Smooth muscle cell (in vitro differentiated cells): ENCODE measurements around the gene GALNT12. TPM values are rescaled to one million over a fixed set of nuclear protein-coding genes. Genes with fewer than 3 reads are reported as not detected.

Experiments used
- DNase-seq: peaks from one replicate; lab custom pipeline; 2025; ENCODE audit not compliant: unreplicated experiment; lab: John Stamatoyannopoulos, UW
- H2AFZ ChIP-seq: fragments of 200-600 bp; sonication (generic); 2 replicates; pipeline ENCODE4 v1.6.0; 2016; ENCODE audit warnings: antibody characterized with exemption, low read depth, mild to moderate bottlenecking
- H3F3A ChIP-seq: fragments of 200-600 bp; sonication (generic); 2 replicates; pipeline ENCODE4 v1.6.0; 2017; ENCODE audit warnings: antibody characterized with exemption, low read depth
- H3K27ac ChIP-seq: fragments of 200-600 bp; sonication (generic); 2 replicates; pipeline ENCODE4 v1.5.1; 2016; ENCODE audit warnings: low read depth, mild to moderate bottlenecking
- H3K27me3 ChIP-seq: fragments of 200-600 bp; sonication (generic); 2 replicates; pipeline ENCODE4 v1.6.1; 2016; ENCODE audit warnings: low read depth, mild to moderate bottlenecking
- H3K36me3 ChIP-seq: fragments of 200-600 bp; sonication (generic); 2 replicates; pipeline ENCODE4 v1.5.1; 2016; ENCODE audit warnings: low read depth
- H3K4me1 ChIP-seq: fragments of 200-600 bp; sonication (generic); 2 replicates; pipeline ENCODE4 v1.5.1; 2016; ENCODE audit warnings: low read depth
- H3K4me2 ChIP-seq: fragments of 200-600 bp; sonication (generic); 2 replicates; pipeline ENCODE4 v1.6.0; 2016; ENCODE audit warnings: mild to moderate bottlenecking
- H3K4me3 ChIP-seq: fragments of 200-600 bp; sonication (generic); 2 replicates; pipeline ENCODE4 v1.5.1; 2016; ENCODE audit warnings: mild to moderate bottlenecking
- H3K79me2 ChIP-seq: fragments of 200-600 bp; sonication (generic); 2 replicates; pipeline ENCODE4 v1.6.0; 2016; ENCODE audit warnings: low read depth, mild to moderate bottlenecking
- H3K9ac ChIP-seq: fragments of 200-600 bp; sonication (generic); 2 replicates; pipeline ENCODE4 v1.6.0; 2016; ENCODE audit warnings: low read depth
- H3K9me3 ChIP-seq: fragments of 200-600 bp; sonication (generic); replicated peaks from 2 replicates; pipeline ENCODE4 v1.5.1; 2016; ENCODE audit warnings: low read depth
- H4K20me1 ChIP-seq: fragments of 200-600 bp; sonication (generic); 2 replicates; pipeline ENCODE4 v1.6.0; 2016; ENCODE audit warnings: low read depth
- CTCF ChIP-seq: fragments of 200-600 bp; sonication (generic); IDR thresholded peaks from 2 replicates; pipeline ENCODE4 v1.5.1; 2017; ENCODE audit warnings: borderline replicate concordance, mild to moderate bottlenecking, antibody characterized with exemption; ENCODE audit not compliant: insufficient read depth, poor library complexity, severe bottlenecking
- WGBS: methylation state at CpG from one replicate; pipeline ENCODE4 v1.1.7; 2016; ENCODE audit warnings: low lambda C conversion rate; 5-methylcytosine and 5-hydroxymethylcytosine counted together
- polyA plus RNA-seq: library from polyadenylated mRNA; unstranded; fragments of >200 nt; fragmentation: Nextera tagmentation; extraction: Ambion mirVana; gene quantifications from 2 replicates; pipeline ENCODE4 v1.2.1, GENCODE V29; 2016
- total RNA-seq: library from RNA; depleted of rRNA; stranded (reverse); fragments of >200 nt; gene quantifications from 2 replicates; pipeline ENCODE4 v1.2.3, GENCODE V29; 2014

Gene GALNT12
- total and polyA plus RNA-seq, 2 experiments from 2014 or later = 1.7 to 4.0 TPM

- H3K27ac ChIP-seq = no peak overlapping the region
- no peak overlapping the region for H3K4me3 ChIP-seq
- DNase-seq = no peak
- H3K79me2 ChIP-seq = no peaks in the 10 kb centered on the region
- no peaks in the 10 kb centered on the region for H3K4me1 ChIP-seq
- H2AFZ ChIP-seq = no peak overlapping the region
- no peaks in the 10 kb centered on the region for H3K36me3 ChIP-seq
- H3K4me2 ChIP-seq = no peak overlapping the region
- H3F3A ChIP-seq = no peaks in the 10 kb centered on the region
- no peak overlapping the region for H3K9ac ChIP-seq
- no peak for TF ChIP-seq CTCF
- H4K20me1 ChIP-seq = no peaks in the 10 kb centered on the region
- H3K9me3 ChIP-seq = no peaks in the 10 kb centered on the region
- WGBS = 94% methylated on average over 6 of the region's 6 CpGs
- H3K27me3 ChIP-seq = no peaks in the 10 kb centered on the region
Measured at GRCh38 chr9:98838868-98839565, 31.5 kb downstream of the GALNT12 start.

- 96% methylated on average over 4 of the region's 4 CpGs for WGBS
- DNase-seq = no peak
- no peak overlapping the region for H3K27ac ChIP-seq
Measured at GRCh38 chr9:98839724-98840123, 32.3 kb downstream of the GALNT12 start.

GRCh38 chr9:98842510-98842909, 35.0 kb downstream of the GALNT12 start:
- DNase-seq = no peak
- Histone ChIP-seq H4K20me1 (no peaks in the 10 kb centered on the region), H3K27ac (no peak overlapping the region), H2AFZ (no peak overlapping the region), H3K4me2 (no peak overlapping the region), H3K4me1 (no peaks in the 10 kb centered on the region), H3K79me2 (no peaks in the 10 kb centered on the region), H3K27me3 (no peaks in the 10 kb centered on the region), H3K36me3 (no peaks in the 10 kb centered on the region), H3K9ac (no peak overlapping the region), H3K9me3 (no peaks in the 10 kb centered on the region), H3F3A (no peaks in the 10 kb centered on the region), H3K4me3 (no peak overlapping the region)
- 90% methylated on average over 7 of the region's 7 CpGs for WGBS
- no peak for TF ChIP-seq CTCF

More at GRCh38 chr9:98839724-98840123, 32.3 kb downstream of the GALNT12 start:
- Histone ChIP-seq H3K79me2 (no peaks in the 10 kb centered on the region), H3K9me3 (no peaks in the 10 kb centered on the region), H3K9ac (no peak overlapping the region), H3K4me2 (no peak overlapping the region), H3F3A (no peaks in the 10 kb centered on the region), H3K27me3 (no peaks in the 10 kb centered on the region), H3K36me3 (no peaks in the 10 kb centered on the region), H4K20me1 (no peaks in the 10 kb centered on the region), H3K4me1 (no peaks in the 10 kb centered on the region), H3K4me3 (no peak overlapping the region), H2AFZ (no peak overlapping the region)
- no peak for TF ChIP-seq CTCF

GRCh38 chr9:98846081-98846480, 38.6 kb downstream of the GALNT12 start:
- H3K4me2 ChIP-seq = no peak overlapping the region
- H3K4me1 ChIP-seq = peaks cover 2% of the 10 kb centered on the region
- H3K27me3 ChIP-seq = no peaks in the 10 kb centered on the region
- H3K9me3 ChIP-seq = no peaks in the 10 kb centered on the region
- H3K36me3 ChIP-seq = no peaks in the 10 kb centered on the region
- no peak for TF ChIP-seq CTCF
- H4K20me1 ChIP-seq = no peaks in the 10 kb centered on the region
- no peak overlapping the region for H3K27ac ChIP-seq
- H2AFZ ChIP-seq = no peak overlapping the region
- no peak overlapping the region for H3K9ac ChIP-seq
- H3F3A ChIP-seq = peaks cover 16% of the 10 kb centered on the region
- no peaks in the 10 kb centered on the region for H3K79me2 ChIP-seq
- no peak overlapping the region for H3K4me3 ChIP-seq
- DNase-seq = no peak
- WGBS = 84% methylated on average over 5 of the region's 5 CpGs
